CD4-positive, alpha-beta memory T cell (primary cell): Measurements from ENCODE around the gene TRIM60. TPM values are rescaled to one million over a fixed set of nuclear protein-coding genes. Genes with fewer than 3 reads are reported as not detected.
"Not testable (repeated sequence)": the region's sequence is repeated elsewhere in the genome, so short reads cannot be mapped to it uniquely, and the experiment has no call there.

Source experiments
- CTCF ChIA-PET: fragments of 350-600 bp; sonication (Branson Sonifier 250); formaldehyde crosslinking; loops from one replicate; lab custom pipeline; 2021; ENCODE audit warnings: inconsistent platforms; ENCODE audit not compliant: partially characterized antibody; lab: Charles Lee
- POLR2A ChIA-PET: fragments of 350-600 bp; sonication (Branson Sonifier 250); formaldehyde crosslinking; loops from one replicate; lab custom pipeline; 2021; ENCODE audit not compliant: partially characterized antibody; lab: Charles Lee
- DNase-seq, 5 donors: peaks; one replicate each; pipeline versions ENCODE4 v3.0.0 to v3.0.0-alpha.2; 2020 to 2022; ENCODE audit warnings: mixed read lengths in 1 of 5
- H3K27ac ChIP-seq: one replicate; pipeline ENCODE4 v1.7.0; 2013; ENCODE audit warnings: low read depth, low read length
- H3K27me3 ChIP-seq: 2 replicates; pipeline ENCODE4 v1.7.0; 2013; ENCODE audit warnings: mild to moderate bottlenecking, low read length, moderate library complexity; ENCODE audit not compliant: insufficient read depth
- H3K36me3 ChIP-seq: 2 replicates; pipeline ENCODE4 v1.7.0; 2013; ENCODE audit warnings: mild to moderate bottlenecking, low read length, moderate library complexity; ENCODE audit not compliant: insufficient read depth
- H3K4me1 ChIP-seq: 2 replicates; pipeline ENCODE4 v1.7.0; 2013; ENCODE audit warnings: mild to moderate bottlenecking, low read length, moderate library complexity; ENCODE audit not compliant: insufficient read depth
- H3K4me3 ChIP-seq, 2 donors: one replicate each; pipeline ENCODE4 v1.7.0; 2013; ENCODE audit warnings: low read length in 2 of 2, mild to moderate bottlenecking in 1 of 2
- H3K9me3 ChIP-seq, 2 donors: one replicate each; pipeline ENCODE4 v1.7.0; 2013; ENCODE audit warnings: low read length in 2 of 2, control low read depth in 1 of 2; ENCODE audit not compliant: control insufficient read depth in 1 of 2
- H3K27ac Mint-ChIP-seq, 7 donors: one replicate each; pipeline ENCODE4 v1.8.0; 2020 to 2021; ENCODE audit warnings: mixed read lengths in 7 of 7, mild to moderate bottlenecking in 6 of 7, inconsistent platforms in 3 of 7, moderate library complexity in 3 of 7
- H3K27me3 Mint-ChIP-seq, 2 donors: one replicate each; pipeline ENCODE4 v1.8.0; 2020 to 2021; ENCODE audit warnings: mixed read lengths in 2 of 2
- H3K36me3 Mint-ChIP-seq, 2 donors: one replicate each; pipeline ENCODE4 v1.8.0; 2020 to 2021; ENCODE audit warnings: mixed read lengths in 2 of 2, inconsistent platforms in 1 of 2, mild to moderate bottlenecking in 1 of 2
- H3K4me1 Mint-ChIP-seq, 4 donors: one replicate each; pipeline ENCODE4 v1.8.0; 2020 to 2021; ENCODE audit warnings: mixed read lengths in 4 of 4, mild to moderate bottlenecking in 1 of 4
- H3K4me3 Mint-ChIP-seq, 8 donors: one replicate each; pipeline ENCODE4 v1.8.0; 2020 to 2021; ENCODE audit warnings: mixed read lengths in 8 of 8, mild to moderate bottlenecking in 7 of 8, moderate library complexity in 6 of 8, inconsistent platforms in 3 of 8
- H3K9me3 Mint-ChIP-seq, 8 donors: one replicate each; pipeline ENCODE4 v1.8.0; 2020 to 2021; ENCODE audit warnings: mixed read lengths in 8 of 8, mild to moderate bottlenecking in 5 of 8, inconsistent platforms in 3 of 8, moderate library complexity in 1 of 8
- intact Hi-C: fragments of 100-400 bp; cut with micrococcal nuclease; formaldehyde crosslinking; loops from one replicate; pipeline ENCODE4 v1.15.1; 2023
- polyA plus RNA-seq, 2 donors: library from polyadenylated mRNA; unstranded; fragments of 300-500 nt; fragmentation: Illumina TruSeq; gene quantifications; one replicate each; pipeline ENCODE4 v1.2.3, GENCODE V29; 2021
- total RNA-seq, 2 experiments: library from RNA; stranded (reverse); gene quantifications; one replicate each; pipeline ENCODE4 v1.2.3, GENCODE V29; 2021

The TRIM60 gene
- total and polyA plus RNA-seq, 4 experiments from 2014 or later: not detected

DNA sequence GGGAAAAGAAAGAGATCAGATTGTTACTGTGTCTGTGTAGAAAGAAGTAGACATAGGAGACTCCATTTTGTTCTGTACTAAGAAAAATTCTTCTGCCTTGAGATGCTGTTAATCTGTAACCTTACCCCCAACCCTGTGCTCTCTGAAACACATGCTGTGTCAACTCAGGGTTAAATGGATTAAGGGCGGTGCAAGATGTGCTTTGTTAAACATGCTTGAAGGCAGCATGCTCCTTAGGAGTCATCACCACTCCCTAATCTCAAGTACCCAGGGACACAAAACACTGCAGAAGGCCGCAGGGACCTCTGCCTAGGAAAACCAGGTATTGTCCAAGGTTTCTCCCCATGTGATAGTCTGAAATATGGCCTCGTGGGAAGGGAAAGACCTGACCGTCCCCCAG is 29.8 kb upstream of the TRIM60 start:
- H3K4me1 ChIP-seq, H3K36me3 ChIP-seq, H3K4me3 Mint-ChIP-seq, H3K4me3 ChIP-seq, POLR2A ChIA-PET, H3K36me3 Mint-ChIP-seq, H3K9me3 Mint-ChIP-seq, intact Hi-C loops, H3K27me3 ChIP-seq, H3K9me3 ChIP-seq, H3K27ac Mint-ChIP-seq, DNase-seq, H3K27ac ChIP-seq, H3K4me1 Mint-ChIP-seq: not testable (repeated sequence)
- peaks cover 3 to 18% of the 10 kb centered on the region in 2 donors for H3K27me3 Mint-ChIP-seq
- CTCF ChIA-PET: interaction anchor here (1.2 kb wide), 1 partner anchor 232 kb away, joined by 3 read pairs; no protein-coding TSS in a partner anchor

DNA sequence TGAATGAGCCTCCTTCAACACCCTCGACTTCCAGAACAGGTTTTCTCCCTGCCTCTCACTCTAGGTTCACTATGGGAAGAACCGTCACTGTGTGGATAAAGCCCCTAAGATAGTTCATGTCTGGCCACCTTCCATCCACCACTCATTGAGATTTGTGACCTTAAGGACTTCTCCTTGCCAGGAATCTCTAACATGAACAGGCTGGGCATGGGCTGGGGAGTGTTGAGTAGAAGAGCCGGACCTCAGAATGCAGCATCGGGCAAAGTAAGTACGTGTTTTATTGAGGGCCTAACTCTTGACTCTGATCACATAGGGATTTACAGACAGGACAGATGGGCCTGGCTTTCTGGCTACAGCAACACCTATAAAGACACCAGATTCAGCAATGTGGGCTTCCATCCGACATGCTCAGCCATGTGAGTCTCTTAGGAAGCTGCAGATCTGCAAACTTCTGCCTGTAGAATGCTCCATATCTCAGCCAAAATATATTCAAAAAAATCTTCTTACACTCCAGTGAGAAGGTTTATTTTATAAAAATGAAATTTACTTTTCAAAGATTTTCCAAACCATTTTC is 26.4 kb upstream of the TRIM60 start:
- no peaks in the 10 kb centered on the region for H3K4me1 Mint-ChIP-seq
- DNase-seq: no peak

DNA sequence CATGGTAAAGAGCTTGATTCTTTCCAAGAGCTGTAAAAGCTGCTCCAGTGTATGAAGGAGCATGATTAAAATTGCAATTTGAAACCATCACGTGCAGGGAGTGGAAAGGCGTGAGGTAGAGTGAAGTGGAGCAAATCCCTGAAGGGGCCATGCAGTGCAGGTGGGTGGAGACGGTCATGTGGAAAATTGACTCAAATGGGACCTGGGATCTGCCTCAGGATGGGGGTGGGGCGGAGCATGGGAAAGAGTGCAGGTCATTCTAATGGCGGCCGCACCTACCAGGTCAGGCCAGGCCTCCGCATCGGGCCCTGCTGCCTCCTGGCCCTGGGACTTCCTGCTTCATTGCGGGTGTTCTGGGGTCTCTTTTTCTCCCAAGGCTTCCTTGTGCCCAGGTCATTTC is 25.3 kb upstream of the TRIM60 start:
- peaks cover 0 to 8% of the 10 kb centered on the region in 2 donors for H3K27me3 Mint-ChIP-seq
- Histone ChIP-seq H3K4me3 (no peak overlapping the region), H3K9me3 (no peaks in the 10 kb centered on the region), H3K36me3 (no peaks in the 10 kb centered on the region), H3K27me3 (no peaks in the 10 kb centered on the region), H3K27ac (no peak overlapping the region), H3K4me1 (no peaks in the 10 kb centered on the region)
- no peaks in the 10 kb centered on the region for H3K36me3 Mint-ChIP-seq
- H3K27ac Mint-ChIP-seq: no peak overlapping the region
- POLR2A ChIA-PET: no interaction called here
- CTCF ChIA-PET: no interaction called here
- no peaks in the 10 kb centered on the region for H3K4me1 Mint-ChIP-seq
- intact Hi-C loops: no loop called here
- H3K9me3 Mint-ChIP-seq: no peaks in the 10 kb centered on the region
- DNase-seq: no peak
- H3K4me3 Mint-ChIP-seq: no peak overlapping the region

More for the DNA sequence above, 26.4 kb upstream of the TRIM60 start:
- no peaks in the 10 kb centered on the region for H3K9me3 ChIP-seq
- no peaks in the 10 kb centered on the region for H3K4me1 ChIP-seq
- no peak overlapping the region for H3K27ac ChIP-seq
- intact Hi-C loops: no loop called here
- Mint-ChIP-seq H3K27me3 (peaks cover 0 to 8% of the 10 kb centered on the region in 2 donors), H3K36me3 (no peaks in the 10 kb centered on the region), H3K27ac (no peak overlapping the region), H3K9me3 (no peaks in the 10 kb centered on the region), H3K4me3 (no peak overlapping the region)
- H3K4me3 ChIP-seq: no peak overlapping the region
- POLR2A ChIA-PET: no interaction called here
- H3K36me3 ChIP-seq: no peaks in the 10 kb centered on the region
- CTCF ChIA-PET: no interaction called here
- no peaks in the 10 kb centered on the region for H3K27me3 ChIP-seq

DNA sequence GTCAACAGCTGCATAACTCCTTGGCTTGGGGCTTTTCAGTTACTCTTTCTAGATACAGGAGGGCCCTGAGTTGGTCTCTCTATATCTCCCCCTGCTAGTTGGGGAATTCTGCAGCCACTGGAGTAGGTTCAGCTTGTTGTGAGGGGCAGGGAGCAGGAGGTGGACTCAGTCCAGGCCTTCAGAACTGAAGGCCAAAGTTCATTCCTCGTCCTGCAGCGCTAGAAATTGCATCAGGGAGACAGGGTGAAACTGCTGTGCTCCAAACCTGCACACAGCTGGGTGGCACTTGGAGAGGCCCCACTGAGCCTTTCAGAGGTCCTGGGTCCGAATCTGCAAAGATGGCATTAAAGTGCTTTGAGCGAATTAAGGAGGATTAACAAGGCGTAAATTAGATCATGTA is 24.9 kb upstream of the TRIM60 start:
- H3K27ac Mint-ChIP-seq: no peak overlapping the region
- POLR2A ChIA-PET: no interaction called here

DNA sequence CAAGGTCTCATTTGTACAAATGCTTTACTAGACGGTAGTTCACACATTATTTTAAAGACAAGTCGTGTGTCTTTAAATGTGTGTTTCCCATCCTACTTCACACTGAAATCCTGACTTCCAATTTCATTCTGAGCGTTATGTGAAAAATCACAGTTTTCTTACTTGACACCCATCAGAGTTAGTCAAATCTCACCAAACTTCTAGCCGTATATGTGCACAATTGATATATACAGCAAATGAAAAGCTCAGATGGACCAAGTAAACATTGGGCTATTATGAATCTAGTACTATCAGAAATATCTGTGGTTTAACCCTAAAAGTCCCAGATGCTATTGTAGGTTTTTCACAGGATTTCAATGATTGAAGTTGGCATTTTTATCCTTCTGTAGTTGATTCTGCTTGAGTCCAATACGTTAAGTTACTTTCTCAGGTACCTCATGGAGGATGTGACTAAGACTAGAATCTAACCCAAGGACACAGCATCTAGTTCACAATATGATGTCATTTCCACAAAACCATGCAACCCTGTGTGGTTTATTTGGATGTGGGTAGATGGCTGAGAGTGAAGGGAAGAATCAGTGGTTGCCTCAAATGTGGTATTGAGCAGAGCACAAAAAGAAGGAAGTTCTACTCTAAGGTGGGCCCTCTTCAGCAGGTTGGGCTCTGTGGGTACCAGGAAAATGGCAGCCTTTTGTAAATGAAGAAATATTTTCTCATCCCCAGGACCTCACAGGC is 22.1 kb upstream of the TRIM60 start:
- CTCF ChIA-PET: no interaction called here
- no peaks in the 10 kb centered on the region for H3K9me3 ChIP-seq
- intact Hi-C loops: no loop called here
- Mint-ChIP-seq H3K27ac (no peak overlapping the region), H3K4me3 (no peak overlapping the region), H3K4me1 (no peaks in the 10 kb centered on the region), H3K9me3 (peaks cover 0 to 3% (median 0%) of the 10 kb centered on the region in 8 donors), H3K27me3 (peaks cover 2 to 10% of the 10 kb centered on the region in 2 donors), H3K36me3 (no peaks in the 10 kb centered on the region)
- no peaks in the 10 kb centered on the region for H3K27me3 ChIP-seq
- POLR2A ChIA-PET: no interaction called here
- DNase-seq: no peak
- no peak overlapping the region for H3K4me3 ChIP-seq
- H3K36me3 ChIP-seq: no peaks in the 10 kb centered on the region
- H3K4me1 ChIP-seq: no peaks in the 10 kb centered on the region
- no peak overlapping the region for H3K27ac ChIP-seq

More for the DNA sequence above, 24.9 kb upstream of the TRIM60 start:
- Histone ChIP-seq H3K36me3 (no peaks in the 10 kb centered on the region), H3K4me3 (no peak overlapping the region), H3K9me3 (no peaks in the 10 kb centered on the region), H3K27me3 (no peaks in the 10 kb centered on the region), H3K4me1 (no peaks in the 10 kb centered on the region), H3K27ac (no peak overlapping the region)
- Mint-ChIP-seq H3K36me3 (no peaks in the 10 kb centered on the region), H3K9me3 (no peaks in the 10 kb centered on the region), H3K4me1 (no peaks in the 10 kb centered on the region), H3K27me3 (peaks cover 0 to 8% of the 10 kb centered on the region in 2 donors), H3K4me3 (no peak overlapping the region)
- no peak for DNase-seq
- CTCF ChIA-PET: no interaction called here
- intact Hi-C loops: no loop called here

DNA sequence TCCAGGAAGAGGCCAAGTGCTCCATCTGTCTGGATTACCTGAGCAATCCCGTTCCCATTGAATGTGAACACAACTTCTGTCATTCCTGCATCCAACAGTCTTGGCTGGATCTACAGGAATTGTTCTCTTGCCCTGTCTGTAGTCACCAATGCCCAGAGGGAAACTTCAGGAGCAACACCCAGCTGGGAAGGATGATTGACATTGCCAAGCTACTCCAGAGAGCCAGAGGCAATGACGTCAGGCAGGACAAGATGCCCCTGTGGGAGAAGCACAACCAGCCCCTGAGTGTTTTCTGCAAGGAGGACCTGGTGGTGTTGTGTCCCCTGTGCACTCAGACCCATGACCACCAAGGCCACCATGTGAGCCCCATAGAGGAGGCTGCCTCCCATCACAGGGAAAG is 21.3 kb upstream of the TRIM60 start:
- intact Hi-C loops: no loop called here
- CTCF ChIA-PET: no interaction called here
- Histone ChIP-seq H3K9me3 (no peaks in the 10 kb centered on the region), H3K27me3 (no peaks in the 10 kb centered on the region), H3K4me3 (no peak overlapping the region), H3K4me1 (no peaks in the 10 kb centered on the region), H3K36me3 (no peaks in the 10 kb centered on the region), H3K27ac (no peak overlapping the region)
- Mint-ChIP-seq H3K27me3 (peaks cover 2 to 6% of the 10 kb centered on the region in 2 donors), H3K4me3 (no peak overlapping the region), H3K9me3 (peaks cover 0 to 3% (median 0%) of the 10 kb centered on the region in 8 donors), H3K4me1 (no peaks in the 10 kb centered on the region), H3K27ac (no peak overlapping the region), H3K36me3 (no peaks in the 10 kb centered on the region)
- no peak for DNase-seq
- POLR2A ChIA-PET: no interaction called here

DNA sequence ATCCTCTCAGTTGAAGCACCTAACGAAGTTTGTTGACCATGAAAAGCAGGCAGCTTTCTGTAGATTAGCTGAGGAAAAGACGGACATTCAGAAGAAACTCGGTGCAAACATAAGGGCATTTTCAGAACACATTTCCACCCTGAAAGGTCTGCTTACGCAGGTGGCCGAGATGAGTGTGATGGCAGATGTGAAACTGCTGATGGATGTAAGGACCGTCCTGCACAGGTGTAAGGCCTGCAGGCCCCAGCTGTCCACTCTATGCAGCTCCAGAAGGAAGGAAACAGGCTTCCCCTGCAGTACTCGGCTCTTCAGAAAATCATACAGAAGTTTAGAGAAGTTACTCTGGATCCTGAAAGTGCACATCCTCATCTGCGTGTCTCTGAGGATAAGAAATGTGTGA is 20.8 kb upstream of the TRIM60 start:
- Histone ChIP-seq H3K27me3 (no peaks in the 10 kb centered on the region), H3K9me3 (no peaks in the 10 kb centered on the region), H3K4me1 (no peaks in the 10 kb centered on the region), H3K4me3 (no peak overlapping the region), H3K36me3 (no peaks in the 10 kb centered on the region), H3K27ac (no peak overlapping the region)
- CTCF ChIA-PET: no interaction called here
- Mint-ChIP-seq H3K27me3 (peaks cover 2 to 6% of the 10 kb centered on the region in 2 donors), H3K36me3 (no peaks in the 10 kb centered on the region), H3K9me3 (peaks cover 0 to 3% (median 0%) of the 10 kb centered on the region in 8 donors), H3K27ac (no peak overlapping the region), H3K4me1 (no peaks in the 10 kb centered on the region), H3K4me3 (no peak overlapping the region)
- POLR2A ChIA-PET: no interaction called here
- no peak for DNase-seq
- intact Hi-C loops: no loop called here
